Activated T-cell treated with anti-CD3 and anti-CD28 coated beads, Interleukin-2, amount 50 U/mL, for 72 hours (primary cell): ENCODE results near the gene MSH3. TPM values are rescaled to one million over a fixed set of nuclear protein-coding genes. Genes with fewer than 3 reads are reported as not detected.
"Not testable (repeated sequence)": the region's sequence is repeated elsewhere in the genome, so short reads cannot be mapped to it uniquely, and the experiment has no call there.

Experiments used
- ATAC-seq, 2 donors: fragments of 150-1000 bp; cut with Tn5 transposase; replicated peaks in 1 of 2; 2 replicates each; pipeline ENCODE4 v1.10.0; 2021; ENCODE audit warnings: moderate library complexity in 2 of 2, mild to moderate bottlenecking in 1 of 2
- DNase-seq, 2 donors: peaks; one replicate each; pipeline ENCODE4 v3.0.0; 2021 to 2022; ENCODE audit warnings: mixed read lengths in 1 of 2
- H3K27ac Mint-ChIP-seq: one replicate; pipeline ENCODE4 v1.8.0; 2022; ENCODE audit warnings: mild to moderate bottlenecking, moderate library complexity, mixed read lengths
- H3K27me3 Mint-ChIP-seq: one replicate; pipeline ENCODE4 v1.8.0; 2022; ENCODE audit warnings: low read depth, mixed read lengths
- H3K36me3 Mint-ChIP-seq, 2 donors: one replicate each; pipeline ENCODE4 v1.8.0; 2022; ENCODE audit warnings: mixed read lengths in 2 of 2, mild to moderate bottlenecking in 1 of 2; ENCODE audit not compliant: insufficient read depth in 2 of 2
- H3K4me1 Mint-ChIP-seq: one replicate; pipeline ENCODE4 v1.8.0; 2022; ENCODE audit warnings: low read depth, mixed read lengths
- H3K4me3 Mint-ChIP-seq, 2 donors: one replicate each; pipeline ENCODE4 v1.8.0; 2022; ENCODE audit warnings: mild to moderate bottlenecking in 2 of 2, mixed read lengths in 2 of 2, moderate library complexity in 2 of 2
- H3K9me3 Mint-ChIP-seq, 2 donors: one replicate each; pipeline ENCODE4 v1.8.0; 2022; ENCODE audit warnings: mixed read lengths in 2 of 2
- total RNA-seq, 2 donors: library from RNA; stranded (reverse); gene quantifications; one replicate each; pipeline ENCODE4 v1.2.3, GENCODE V29; 2022

The MSH3 gene
- total RNA-seq, 2 donors from 2014 or later: 22.0 to 24.4 TPM

GRCh38 chr5:80720181-80720580, 65.7 kb downstream of the MSH3 start:
- no peak for DNase-seq
- Mint-ChIP-seq H3K9me3 (peaks cover 4 to 7% of the 10 kb centered on the region in 2 donors), H3K4me1 (no peaks in the 10 kb centered on the region), H3K36me3 (peaks cover 11 to 29% of the 10 kb centered on the region in 2 donors), H3K27ac (no peak overlapping the region), H3K27me3 (no peaks in the 10 kb centered on the region), H3K4me3 (no peak overlapping the region)
- ATAC-seq: no peak

GRCh38 chr5:80722916-80723315, 68.5 kb downstream of the MSH3 start:
- Mint-ChIP-seq H3K4me3 (no peak overlapping the region), H3K9me3 (peaks cover 4 to 7% of the 10 kb centered on the region in 2 donors), H3K36me3 (peaks cover 15 to 43% of the 10 kb centered on the region in 2 donors), H3K27me3 (no peaks in the 10 kb centered on the region), H3K4me1 (no peaks in the 10 kb centered on the region), H3K27ac (no peak overlapping the region)
- ATAC-seq: no peak
- DNase-seq: no peak

- DNase-seq (no peak), ATAC-seq (no peak)
- Mint-ChIP-seq H3K27me3 (no peaks in the 10 kb centered on the region), H3K27ac (no peak overlapping the region), H3K36me3 (peaks cover 10 to 35% of the 10 kb centered on the region in 2 donors), H3K9me3 (peaks cover 0 to 2% of the 10 kb centered on the region in 2 donors), H3K4me1 (no peaks in the 10 kb centered on the region), H3K4me3 (no peak overlapping the region)
Observed at GRCh38 chr5:80725446-80725845, 71.0 kb downstream of the MSH3 start.

GRCh38 chr5:80736730-80737129, 82.3 kb downstream of the MSH3 start:
- DNase-seq (no peak), ATAC-seq (no peak)
- Mint-ChIP-seq H3K4me3 (no peak overlapping the region), H3K27me3 (no peaks in the 10 kb centered on the region), H3K27ac (no peak overlapping the region), H3K9me3 (no peaks in the 10 kb centered on the region), H3K4me1 (no peaks in the 10 kb centered on the region), H3K36me3 (peaks cover 2 to 15% of the 10 kb centered on the region in 2 donors)

GRCh38 chr5:80738466-80738865, 84.0 kb downstream of the MSH3 start:
- Mint-ChIP-seq H3K36me3 (peaks cover 3 to 11% of the 10 kb centered on the region in 2 donors), H3K27me3 (no peaks in the 10 kb centered on the region), H3K27ac (peak overlapping the region; percentile 24), H3K4me1 (no peaks in the 10 kb centered on the region), H3K4me3 (no peak overlapping the region), H3K9me3 (no peaks in the 10 kb centered on the region)
- no peak for DNase-seq
- ATAC-seq: no peak

GRCh38 chr5:80739057-80739456, 84.6 kb downstream of the MSH3 start:
- H3K4me3 Mint-ChIP-seq: no peak overlapping the region
- ATAC-seq (no peak), DNase-seq (no peak)
- no peaks in the 10 kb centered on the region for H3K9me3 Mint-ChIP-seq
- no peaks in the 10 kb centered on the region for H3K4me1 Mint-ChIP-seq
- H3K27ac Mint-ChIP-seq: no peak overlapping the region
- H3K36me3 Mint-ChIP-seq: peaks cover 3 to 12% of the 10 kb centered on the region in 2 donors
- H3K27me3 Mint-ChIP-seq: no peaks in the 10 kb centered on the region

- DNase-seq: no peak
- ATAC-seq: no peak
- H3K9me3 Mint-ChIP-seq: no peaks in the 10 kb centered on the region
- peaks cover 3 to 14% of the 10 kb centered on the region in 2 donors for H3K36me3 Mint-ChIP-seq
- H3K4me1 Mint-ChIP-seq: peaks cover under 1% of the 10 kb centered on the region
- no peaks in the 10 kb centered on the region for H3K27me3 Mint-ChIP-seq
- H3K4me3 Mint-ChIP-seq: no peak overlapping the region
- no peak overlapping the region for H3K27ac Mint-ChIP-seq
Observed at GRCh38 chr5:80739496-80739895, 85.0 kb downstream of the MSH3 start.

- H3K36me3 Mint-ChIP-seq: peaks cover 5 to 15% of the 10 kb centered on the region in 2 donors
- no peaks in the 10 kb centered on the region for H3K9me3 Mint-ChIP-seq
- no peak overlapping the region for H3K4me3 Mint-ChIP-seq
- DNase-seq (no peak), ATAC-seq (no peak)
- no peaks in the 10 kb centered on the region for H3K27me3 Mint-ChIP-seq
- H3K4me1 Mint-ChIP-seq: peaks cover 4% of the 10 kb centered on the region
- no peak overlapping the region for H3K27ac Mint-ChIP-seq
Observed at GRCh38 chr5:80739898-80740297, 85.4 kb downstream of the MSH3 start.

- ATAC-seq, H3K9me3 Mint-ChIP-seq, H3K27ac Mint-ChIP-seq, H3K4me1 Mint-ChIP-seq, H3K4me3 Mint-ChIP-seq, H3K27me3 Mint-ChIP-seq, DNase-seq: not testable (repeated sequence)
- H3K36me3 Mint-ChIP-seq: peaks cover 5 to 17% of the 10 kb centered on the region in 2 donors
Observed at GRCh38 chr5:80740488-80740887, 86.0 kb downstream of the MSH3 start.

GRCh38 chr5:80740999-80741398, 86.5 kb downstream of the MSH3 start:
- Mint-ChIP-seq H3K4me3 (no peak overlapping the region), H3K36me3 (peaks cover 5 to 19% of the 10 kb centered on the region in 2 donors), H3K9me3 (no peaks in the 10 kb centered on the region), H3K27ac (peak overlapping the region; percentile 74), H3K4me1 (peaks cover 5% of the 10 kb centered on the region), H3K27me3 (no peaks in the 10 kb centered on the region)
- no peak for DNase-seq
- no peak for ATAC-seq

GRCh38 chr5:80744149-80744548, 89.7 kb downstream of the MSH3 start:
- Mint-ChIP-seq H3K36me3 (peaks cover 5 to 24% of the 10 kb centered on the region in 2 donors), H3K27ac (no peak overlapping the region), H3K4me1 (peaks cover 5% of the 10 kb centered on the region), H3K4me3 (no peak overlapping the region), H3K9me3 (no peaks in the 10 kb centered on the region), H3K27me3 (no peaks in the 10 kb centered on the region)
- ATAC-seq: no peak
- DNase-seq: no peak

GRCh38 chr5:80745490-80745889, 91.0 kb downstream of the MSH3 start:
- Mint-ChIP-seq H3K36me3 (peaks cover 5 to 25% of the 10 kb centered on the region in 2 donors), H3K27ac (no peak overlapping the region), H3K4me3 (no peak overlapping the region), H3K4me1 (peaks cover 5% of the 10 kb centered on the region), H3K9me3 (no peaks in the 10 kb centered on the region), H3K27me3 (no peaks in the 10 kb centered on the region)
- no peak for DNase-seq
- peak in 1 of 2 donors; percentile 30 for ATAC-seq

- Mint-ChIP-seq H3K36me3 (peaks cover 8 to 30% of the 10 kb centered on the region in 2 donors), H3K4me3 (no peak overlapping the region), H3K27me3 (no peaks in the 10 kb centered on the region), H3K27ac (no peak overlapping the region), H3K4me1 (peaks cover 5% of the 10 kb centered on the region), H3K9me3 (peaks cover 0 to 2% of the 10 kb centered on the region in 2 donors)
- ATAC-seq (no peak), DNase-seq (no peak)
Observed at GRCh38 chr5:80747922-80748321, 93.5 kb downstream of the MSH3 start.

- Mint-ChIP-seq H3K36me3 (peaks cover 3 to 13% of the 10 kb centered on the region in 2 donors), H3K4me3 (no peak overlapping the region), H3K4me1 (peaks cover 34% of the 10 kb centered on the region), H3K9me3 (peaks cover 0 to 2% of the 10 kb centered on the region in 2 donors), H3K27ac (no peak overlapping the region), H3K27me3 (no peaks in the 10 kb centered on the region)
- DNase-seq (no peak), ATAC-seq (no peak)
Observed at GRCh38 chr5:80752427-80752826, 98.0 kb downstream of the MSH3 start.
